HS-5 (cell line): ENCODE results near the gene CNIH2.
"Not testable (repeated sequence)": the region's sequence is repeated elsewhere in the genome, so short reads cannot be mapped to it uniquely, and the experiment has no call there.

Experiments used
- DNase-seq: peaks from one replicate; pipeline ENCODE4 v3.0.0-alpha.2; 2012; ENCODE audit warnings: low read depth

CNIH2 gene

DNA sequence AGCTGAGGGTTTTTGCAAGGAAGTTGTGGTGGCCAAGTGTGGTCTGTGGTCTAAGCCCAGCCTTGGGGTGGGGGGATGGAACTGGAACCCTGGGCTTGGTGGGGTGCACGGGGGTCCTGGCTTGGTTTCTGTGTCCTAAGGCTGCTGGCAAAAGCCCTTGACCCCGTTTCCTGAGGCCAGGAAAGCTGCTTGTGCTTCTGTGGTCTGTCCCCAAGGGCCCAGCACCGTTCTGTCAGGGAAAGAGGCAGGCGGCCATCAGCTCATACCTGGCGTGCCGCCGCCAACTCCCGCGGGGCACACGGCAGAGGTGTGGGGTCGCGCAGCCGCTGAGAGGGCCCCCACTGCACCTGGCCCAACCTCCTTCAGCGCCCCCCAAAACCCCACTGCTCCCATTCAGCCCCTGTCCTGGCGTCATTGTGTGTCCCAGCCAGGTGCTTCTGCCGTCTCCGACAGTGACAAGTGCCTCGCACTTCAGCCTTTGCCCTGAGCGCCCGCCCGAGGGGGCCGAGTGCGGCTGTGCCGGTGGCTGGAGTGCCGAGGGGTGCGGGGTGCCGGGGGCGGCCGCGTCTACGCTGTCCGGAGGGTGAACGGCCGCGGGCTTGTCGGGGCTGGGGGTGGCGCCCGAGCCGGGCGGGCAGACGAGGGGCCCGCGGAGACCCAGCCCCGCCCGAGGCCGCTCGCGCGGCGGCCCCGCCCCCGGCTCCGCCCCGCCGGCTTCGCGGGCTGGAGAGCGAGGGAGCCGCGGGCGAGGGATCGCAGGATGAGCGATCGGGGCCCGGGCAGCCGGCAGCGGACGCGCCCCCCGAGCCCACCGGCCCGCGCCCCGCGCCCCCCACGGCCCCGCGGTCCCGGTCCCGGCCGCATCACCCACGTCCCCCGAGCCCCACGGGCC, at the start of gene CNIH2:
Gene CNIH2, plus strand, starts transcription at position 705 of the 892 bp plus-strand sequence. CDS start 282 bp downstream, outside the sequence.
- DNase-seq: no peak

DNA sequence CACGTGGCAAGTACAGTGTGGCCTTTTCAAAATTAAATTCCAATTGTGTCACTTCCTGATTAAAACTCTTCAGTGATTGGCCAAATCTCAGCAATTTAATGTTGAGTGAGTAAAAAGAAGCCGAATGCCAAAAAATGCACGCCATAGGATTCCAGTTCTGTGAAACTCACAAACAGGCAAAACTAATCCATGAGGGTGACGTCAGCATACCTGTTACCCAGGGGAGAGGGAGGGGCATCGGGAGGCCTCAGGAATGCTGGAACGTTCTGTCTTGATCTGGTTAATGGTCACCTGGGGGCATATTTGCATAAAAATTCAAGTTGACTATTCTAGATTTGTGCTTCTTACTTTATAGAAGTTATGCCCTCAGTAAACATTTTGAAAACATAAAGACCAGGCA, 49.5 kb upstream of the CNIH2 start:
- DNase-seq: no peak

DNA sequence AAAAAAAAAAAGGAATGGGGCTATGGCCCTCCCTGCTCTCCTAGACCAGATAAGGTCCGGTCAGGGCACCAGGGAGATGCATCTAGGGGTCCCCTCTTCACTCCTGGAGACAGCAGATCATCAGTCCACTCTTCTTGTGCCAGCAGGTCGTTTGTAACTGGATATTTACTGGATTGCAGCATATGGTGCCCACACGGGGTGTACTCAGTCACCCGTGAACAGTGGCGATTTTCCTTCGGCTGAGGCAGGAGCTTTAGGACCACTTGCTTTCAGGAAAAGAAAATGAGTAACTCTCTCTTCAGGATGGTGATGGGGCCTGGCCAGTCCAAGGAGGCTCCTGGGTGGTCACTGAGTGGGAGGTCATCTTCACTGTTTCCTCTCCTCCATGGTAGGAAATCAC, 47.8 kb upstream of the CNIH2 start:
- DNase-seq: no peak

DNA sequence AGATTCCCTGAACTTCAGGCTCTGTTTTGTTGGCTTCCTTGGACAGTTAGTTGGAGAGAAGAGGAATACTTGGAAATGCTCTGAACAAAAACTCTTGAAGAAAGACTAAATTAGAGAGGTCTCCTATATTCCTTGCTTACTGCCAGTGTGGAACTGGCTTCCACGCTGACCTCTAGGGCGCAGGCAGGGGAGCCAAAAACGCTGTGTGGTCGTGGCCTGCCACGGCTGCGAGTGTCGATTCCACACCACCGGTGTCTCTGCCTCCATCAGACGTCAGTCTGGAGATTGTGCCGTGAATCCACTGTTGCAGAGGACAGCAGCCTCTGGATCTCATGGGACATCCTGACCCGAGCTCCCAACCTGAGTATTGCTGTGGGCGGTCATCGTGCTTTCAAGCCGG, 47.0 kb upstream of the CNIH2 start:
- DNase-seq: no peak

- DNase-seq: no peak
Observed at GRCh38 chr11:66231561-66231960, 46.4 kb upstream of the CNIH2 start.

GRCh38 chr11:66232769-66233168, 45.2 kb upstream of the CNIH2 start:
- no peak for DNase-seq

- DNase-seq: no peak
Observed at GRCh38 chr11:66233301-66233700, 44.7 kb upstream of the CNIH2 start.

GRCh38 chr11:66235141-66235540, 42.8 kb upstream of the CNIH2 start:
- no peak for DNase-seq

DNA sequence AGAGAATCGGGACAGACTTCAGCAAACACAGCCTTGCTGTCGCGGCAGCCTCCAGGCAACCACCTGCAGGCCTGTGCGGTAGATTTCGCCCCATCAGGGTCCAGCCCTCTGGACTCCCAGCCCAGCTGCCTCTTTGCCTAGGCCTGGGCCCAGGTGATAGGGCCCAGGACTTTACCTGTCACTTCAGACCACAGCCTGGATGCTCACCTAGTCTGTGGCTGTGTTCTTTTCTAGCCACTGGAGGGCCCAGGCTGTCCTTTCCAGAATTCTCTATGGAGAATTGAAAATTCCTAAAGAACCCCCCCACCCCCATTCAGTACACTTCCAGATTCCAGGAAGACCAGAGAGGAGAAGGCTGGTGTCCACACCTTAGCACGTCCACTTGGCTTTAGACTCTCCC, 40.1 kb upstream of the CNIH2 start:
- no peak for DNase-seq

DNA sequence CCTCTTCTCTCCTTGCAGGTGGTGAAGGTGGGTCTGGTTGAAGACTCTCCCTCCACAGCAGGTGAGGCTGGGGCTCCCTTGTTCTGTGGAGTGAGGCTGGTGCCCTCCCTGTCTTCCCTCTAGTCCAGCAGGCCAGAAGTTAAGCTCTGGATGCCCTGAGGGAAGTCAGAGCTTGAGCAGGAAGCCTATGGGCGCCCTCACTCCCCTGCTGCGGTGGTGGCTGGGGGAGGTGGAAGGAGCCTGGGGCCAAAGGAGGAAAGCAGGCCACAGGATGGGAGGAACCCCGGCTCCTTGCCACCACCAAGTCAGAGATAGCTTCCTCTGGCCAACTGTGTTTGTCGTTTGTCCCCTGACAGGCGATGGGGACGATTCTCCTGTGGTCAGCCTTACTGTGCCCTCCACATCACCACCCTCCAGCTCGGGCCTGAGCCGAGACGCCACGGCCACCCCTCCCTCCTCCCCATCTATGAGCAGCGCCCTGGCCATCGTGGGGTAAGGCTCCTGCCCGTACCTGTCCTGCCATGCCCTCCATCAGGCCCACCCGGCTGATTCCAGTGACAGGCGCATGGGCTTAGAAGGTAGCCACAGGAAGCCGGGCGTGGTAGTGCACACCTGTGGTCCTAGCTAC, 39.1 kb upstream of the CNIH2 start:
- DNase-seq: no peak

- no peak for DNase-seq
Observed at GRCh38 chr11:66239511-66239910, 38.5 kb upstream of the CNIH2 start.

- no peak for DNase-seq
Observed at GRCh38 chr11:66239998-66240780, 37.8 kb upstream of the CNIH2 start.

- no peak for DNase-seq
Observed at GRCh38 chr11:66240781-66241136, 37.2 kb upstream of the CNIH2 start.

- no peak for DNase-seq
Observed at GRCh38 chr11:66242095-66242765, 35.7 kb upstream of the CNIH2 start.

DNA sequence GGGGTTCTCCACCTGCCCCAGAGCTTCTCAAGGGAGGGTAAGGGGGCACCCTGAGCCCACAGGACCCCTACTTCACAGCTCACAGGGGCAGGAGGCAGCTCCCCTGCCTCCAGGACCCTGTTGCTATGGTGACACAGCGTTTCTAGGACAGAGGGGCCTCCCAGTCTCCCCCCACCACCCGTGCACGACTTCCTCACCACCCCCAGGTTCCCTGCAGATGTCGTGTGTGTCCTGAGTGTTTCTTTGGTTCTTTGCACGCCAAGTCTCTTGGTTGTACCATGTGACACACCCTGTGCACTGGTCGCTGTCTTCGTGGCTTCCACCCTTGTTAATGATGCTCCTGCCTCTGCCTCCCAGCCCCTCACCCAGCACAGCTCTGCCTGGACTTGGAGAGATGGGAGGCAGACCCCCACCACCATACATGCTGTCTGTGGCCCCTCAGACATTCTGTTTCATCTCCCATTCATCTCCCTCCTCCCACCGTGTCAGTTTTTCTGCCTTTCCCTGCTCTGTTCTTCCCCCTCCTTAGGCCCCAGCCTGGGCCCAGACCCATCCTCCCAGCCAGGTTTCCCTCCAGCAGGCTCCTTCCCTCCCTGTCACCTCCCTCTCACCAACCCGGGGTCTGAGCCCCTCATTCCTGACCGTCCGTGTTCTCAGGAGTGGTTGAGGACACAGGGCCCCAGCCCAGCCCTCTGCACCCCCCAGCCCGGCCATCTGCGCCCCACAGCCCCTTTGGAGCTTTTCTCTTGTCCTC, 34.0 kb upstream of the CNIH2 start:
- no peak for DNase-seq

- no peak for DNase-seq
Observed at GRCh38 chr11:66247295-66247694, 30.7 kb upstream of the CNIH2 start.

DNA sequence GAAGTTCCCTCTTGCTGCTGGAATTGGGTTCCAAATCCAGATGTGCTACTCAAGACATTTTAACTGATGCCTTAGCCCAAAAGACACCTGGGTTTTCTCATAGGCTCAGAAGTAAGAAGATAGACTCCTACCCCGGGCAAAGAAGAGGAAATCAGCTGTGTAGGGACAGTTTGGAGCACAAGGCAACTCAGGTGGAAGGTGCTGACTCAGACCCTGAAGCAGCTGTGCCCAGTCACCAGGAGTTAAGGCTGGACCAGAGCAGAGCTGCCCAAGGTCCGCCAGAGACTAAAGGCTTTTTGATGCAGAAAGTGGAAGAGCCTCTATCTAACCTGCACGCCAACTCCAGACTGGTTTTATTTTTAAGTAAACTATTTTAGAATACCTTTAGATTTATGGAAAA, 30.2 kb upstream of the CNIH2 start:
- DNase-seq: no peak

- no peak for DNase-seq
Observed at GRCh38 chr11:66248903-66249302, 29.1 kb upstream of the CNIH2 start.

DNA sequence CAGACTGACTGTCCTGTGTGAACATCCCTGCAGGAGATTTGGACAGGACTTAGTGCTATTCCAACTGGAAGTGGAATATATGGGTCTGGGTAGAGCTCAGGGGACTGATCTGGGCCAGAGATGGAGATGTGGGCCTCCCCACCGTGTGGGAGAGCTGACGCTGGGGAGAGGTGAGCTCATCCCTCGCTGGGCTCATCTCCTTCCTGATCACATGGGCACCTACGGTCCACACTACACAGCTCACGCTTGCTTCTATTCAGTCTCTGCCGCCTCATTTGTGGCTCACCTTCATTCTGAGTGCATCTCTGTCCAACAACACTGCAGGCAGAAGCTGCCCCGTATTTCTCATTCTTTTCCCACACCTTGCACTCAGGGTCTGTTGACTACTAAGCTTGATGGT, 26.2 kb upstream of the CNIH2 start:
- DNase-seq: no peak

- not testable (repeated sequence) for DNase-seq
Observed at GRCh38 chr11:66253081-66253480, 24.9 kb upstream of the CNIH2 start.

DNA sequence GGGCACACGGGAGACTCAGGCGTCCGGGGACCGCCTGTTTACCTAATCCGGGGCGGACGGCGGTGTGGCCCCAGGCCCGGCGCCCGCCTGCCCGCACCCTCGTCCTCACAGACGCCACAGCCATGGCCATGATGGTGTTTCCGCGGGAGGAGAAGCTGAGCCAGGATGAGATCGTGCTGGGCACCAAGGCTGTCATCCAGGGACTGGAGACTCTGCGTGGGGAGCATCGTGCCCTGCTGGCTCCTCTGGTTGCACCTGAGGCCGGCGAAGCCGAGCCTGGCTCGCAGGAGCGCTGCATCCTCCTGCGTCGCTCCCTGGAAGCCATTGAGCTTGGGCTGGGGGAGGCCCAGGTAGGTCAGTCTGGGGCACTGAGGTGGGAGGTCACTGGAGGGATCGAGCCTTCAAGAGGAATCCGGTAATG, 19.5 kb upstream of the CNIH2 start:
- DNase-seq: no peak

DNA sequence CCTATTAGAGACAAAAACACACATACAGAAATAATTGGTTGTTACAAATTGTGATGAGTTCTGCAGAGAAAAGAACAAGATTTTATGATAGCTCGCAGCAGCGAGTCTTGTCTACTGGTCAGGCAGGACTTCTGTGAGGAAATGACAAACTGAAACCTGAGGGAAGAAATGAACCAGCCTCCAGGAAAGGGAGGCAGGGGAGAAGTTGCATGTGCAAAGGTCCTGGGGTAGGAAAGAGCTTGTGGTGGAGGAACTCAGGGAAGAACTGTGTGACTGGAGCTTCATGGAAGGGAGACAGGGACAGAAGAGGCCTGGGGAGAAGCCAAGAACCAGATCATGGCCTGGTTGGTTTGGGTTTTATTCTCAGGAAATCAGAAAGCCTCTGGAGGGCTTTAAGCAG, 18.8 kb upstream of the CNIH2 start:
- no peak for DNase-seq
